Measurements from ENCODE around the gene NLRC3.

Gene NLRC3

DNA sequence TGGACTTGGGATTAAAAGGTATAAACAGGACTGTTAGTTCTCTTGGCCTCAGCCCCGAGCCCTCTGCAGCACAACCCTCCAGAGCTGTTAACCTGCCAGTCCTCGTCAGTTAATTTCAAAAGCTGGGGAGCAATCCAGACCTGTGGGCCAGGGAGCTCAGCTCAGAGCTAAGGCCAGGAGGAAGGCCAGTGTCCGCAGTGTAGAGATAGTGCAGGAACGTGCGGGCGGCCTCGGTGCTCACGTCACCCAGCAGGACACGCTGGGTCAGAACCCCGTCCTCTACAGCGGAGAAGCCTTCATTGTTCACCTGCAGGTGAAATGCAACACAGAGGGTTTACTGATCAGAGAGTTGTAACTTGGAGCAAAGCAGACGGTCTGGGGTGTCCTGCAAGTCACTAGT, 15.4 kb upstream of the NLRC3 start:
- no peak overlapping the region for H3K27ac Mint-ChIP-seq
- no peak overlapping the region for H3K4me3 Mint-ChIP-seq
- peaks cover 4% of the 10 kb centered on the region for H3K4me1 Mint-ChIP-seq (ENCODE audit: low read depth)
- no peak for DNase-seq (ENCODE audit: low spot score)
- peaks cover 34% of the 10 kb centered on the region for H3K36me3 Mint-ChIP-seq (ENCODE audit: low read depth)
- no peaks in the 10 kb centered on the region for H3K9me3 Mint-ChIP-seq
- no peaks in the 10 kb centered on the region for H3K27me3 Mint-ChIP-seq (ENCODE audit: low read depth)

DNA sequence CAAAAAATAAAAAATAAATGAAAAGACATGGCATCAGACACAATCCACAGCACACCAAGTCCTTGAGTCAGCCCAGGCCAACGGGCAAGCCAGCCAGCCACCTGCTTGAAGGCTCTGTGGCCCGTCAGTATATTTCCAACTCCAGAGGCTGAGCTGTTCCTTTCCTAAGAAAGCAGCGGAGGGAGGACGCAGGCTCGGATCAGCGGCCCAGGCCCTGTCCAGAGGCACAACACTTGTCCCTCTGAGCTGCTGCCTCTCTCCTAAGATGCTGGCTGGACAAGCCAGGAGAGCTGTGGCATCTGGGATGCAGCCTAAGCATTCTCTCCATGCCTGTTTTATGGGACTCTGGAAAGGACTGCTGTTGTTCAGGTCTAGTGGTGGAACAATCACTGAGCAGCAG, 14.8 kb upstream of the NLRC3 start:
- H3K27ac Mint-ChIP-seq = no peak overlapping the region
- no peaks in the 10 kb centered on the region for H3K9me3 Mint-ChIP-seq
- no peak overlapping the region for H3K4me3 Mint-ChIP-seq
- no peaks in the 10 kb centered on the region for H3K27me3 Mint-ChIP-seq (ENCODE audit: low read depth)
- DNase-seq (ENCODE audit: low spot score) = no peak
- peaks cover 4% of the 10 kb centered on the region for H3K4me1 Mint-ChIP-seq (ENCODE audit: low read depth)
- peaks cover 34% of the 10 kb centered on the region for H3K36me3 Mint-ChIP-seq (ENCODE audit: low read depth)

DNA sequence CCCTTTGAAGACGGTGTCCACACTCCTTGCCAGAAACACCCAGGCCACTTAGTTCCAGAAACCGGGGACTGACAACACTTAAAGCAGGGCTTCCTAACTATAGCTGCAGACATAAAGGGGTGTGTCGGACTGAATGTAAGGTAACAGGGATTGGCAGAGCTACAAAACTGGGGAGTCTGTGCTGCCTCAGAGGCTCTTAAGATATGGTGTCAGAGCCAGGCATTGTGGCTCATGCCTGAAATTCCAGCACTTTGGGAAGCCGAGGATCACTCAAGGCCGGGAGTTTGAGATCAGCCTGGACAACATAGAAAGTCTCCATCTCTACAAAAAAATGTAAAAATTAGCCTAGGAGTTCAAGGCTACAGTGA, 14.2 kb upstream of the NLRC3 start:
- DNase-seq (ENCODE audit: low spot score) = no peak
- Mint-ChIP-seq H3K27me3 (ENCODE audit: low read depth) (no peaks in the 10 kb centered on the region), H3K36me3 (ENCODE audit: low read depth) (peaks cover 34% of the 10 kb centered on the region), H3K4me1 (ENCODE audit: low read depth) (peaks cover 4% of the 10 kb centered on the region), H3K9me3 (no peaks in the 10 kb centered on the region), H3K27ac (no peak overlapping the region), H3K4me3 (no peak overlapping the region)

DNA sequence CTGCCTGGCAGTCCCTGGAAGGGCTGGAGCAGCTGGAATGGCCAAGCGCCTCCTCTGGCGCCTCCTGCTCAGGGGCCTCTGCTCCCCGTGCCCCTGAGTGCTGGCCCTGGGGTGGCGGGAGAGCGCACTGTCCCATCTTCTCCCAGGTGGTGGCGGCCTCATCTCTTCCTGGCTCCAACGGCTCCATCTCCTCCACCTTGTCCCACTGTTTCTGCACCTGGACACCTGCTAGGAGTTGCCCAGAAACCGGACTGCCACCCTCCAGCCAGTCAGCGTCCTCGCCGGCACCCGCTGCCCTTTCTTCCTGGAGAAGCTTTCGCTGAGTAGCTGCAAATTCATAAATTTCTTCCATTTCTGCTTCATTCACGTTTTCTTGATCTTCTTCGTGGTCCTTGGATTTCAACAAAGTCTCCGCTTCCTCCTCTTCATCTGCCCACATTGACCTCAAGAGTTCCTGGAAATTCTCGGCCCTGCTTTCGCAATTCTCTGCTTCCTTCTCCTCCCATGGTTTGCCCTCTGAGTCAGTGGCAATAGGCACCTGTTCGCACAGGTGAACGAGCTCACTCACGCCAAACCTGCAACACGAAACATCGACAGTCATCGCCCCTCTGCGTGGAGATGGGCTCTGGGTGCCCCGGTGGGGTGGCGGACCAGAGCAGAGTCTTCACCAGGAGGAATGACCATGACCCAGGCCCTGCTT, 13.7 kb upstream of the NLRC3 start:
- Mint-ChIP-seq H3K4me1 (ENCODE audit: low read depth) (peaks cover 5% of the 10 kb centered on the region), H3K27me3 (ENCODE audit: low read depth) (no peaks in the 10 kb centered on the region), H3K4me3 (no peak overlapping the region), H3K36me3 (ENCODE audit: low read depth) (peaks cover 37% of the 10 kb centered on the region), H3K27ac (peak overlapping the region; percentile 18), H3K9me3 (no peaks in the 10 kb centered on the region)
- DNase-seq (ENCODE audit: low spot score) = no peak

DNA sequence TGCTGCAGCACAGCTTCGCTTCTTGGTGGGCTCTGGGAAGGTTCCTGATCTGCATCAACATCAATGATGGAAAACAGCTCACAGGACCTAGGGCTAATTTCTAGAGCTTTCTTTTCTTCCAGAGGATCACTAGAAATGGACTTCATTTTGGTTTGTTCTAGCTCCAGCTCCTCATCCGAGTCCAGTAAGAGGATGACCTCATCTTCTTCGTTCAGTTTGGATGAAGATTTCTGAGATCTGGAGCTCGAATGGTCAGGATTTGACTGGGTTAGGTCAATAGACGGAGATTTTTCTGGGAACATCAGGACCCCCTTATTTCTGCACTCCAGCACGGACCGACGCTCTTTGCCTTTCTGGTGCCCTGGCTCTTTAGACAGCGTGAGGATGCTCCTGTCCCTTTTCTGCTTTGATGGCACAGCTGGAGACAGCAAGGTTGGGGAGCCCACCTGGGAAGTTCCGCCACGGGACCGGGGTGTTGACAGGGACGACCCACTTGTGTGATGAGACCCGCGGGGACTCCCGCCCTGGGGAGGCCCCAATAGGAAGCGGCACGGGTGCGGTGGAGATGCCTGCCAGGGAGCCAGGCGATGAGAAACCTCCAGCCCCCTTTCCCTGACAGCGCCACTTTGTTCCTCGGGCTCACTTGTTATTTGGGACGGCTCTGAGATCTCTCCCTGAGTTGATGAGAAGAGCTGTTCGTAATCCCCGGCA, 12.9 kb upstream of the NLRC3 start:
- Mint-ChIP-seq H3K4me3 (no peak overlapping the region), H3K27me3 (ENCODE audit: low read depth) (no peaks in the 10 kb centered on the region), H3K27ac (no peak overlapping the region), H3K4me1 (ENCODE audit: low read depth) (peaks cover 7% of the 10 kb centered on the region), H3K9me3 (no peaks in the 10 kb centered on the region), H3K36me3 (ENCODE audit: low read depth) (peaks cover 32% of the 10 kb centered on the region)
- DNase-seq (ENCODE audit: low spot score) = no peak

DNA sequence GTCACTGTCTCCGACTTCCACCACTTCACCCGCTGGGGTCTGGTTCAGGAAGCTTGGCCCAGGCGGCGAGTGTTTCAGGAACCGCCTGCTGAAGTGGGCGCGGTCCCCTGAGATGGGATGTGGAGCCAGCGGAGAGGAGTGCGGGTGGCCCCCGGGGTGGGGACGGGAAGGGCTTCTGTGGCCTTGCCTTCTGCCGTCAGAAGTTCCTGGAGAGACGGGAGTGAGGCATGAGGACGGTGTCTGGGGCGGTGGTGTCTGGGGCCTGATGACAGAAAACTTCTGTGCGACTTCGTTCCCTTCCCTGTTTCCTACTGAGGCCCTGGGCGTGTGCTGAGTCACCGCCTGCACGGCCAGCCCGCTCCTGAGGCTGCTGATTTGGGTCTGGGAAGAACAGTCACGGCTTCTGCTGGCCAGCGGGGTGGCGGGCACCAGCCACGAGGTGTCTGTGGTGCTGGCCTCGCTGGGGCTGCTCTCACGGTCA, 12.3 kb upstream of the NLRC3 start:
- no peak for DNase-seq (ENCODE audit: low spot score)
- H3K36me3 Mint-ChIP-seq (ENCODE audit: low read depth) = peaks cover 35% of the 10 kb centered on the region
- H3K27me3 Mint-ChIP-seq (ENCODE audit: low read depth) = no peaks in the 10 kb centered on the region
- peaks cover 7% of the 10 kb centered on the region for H3K4me1 Mint-ChIP-seq (ENCODE audit: low read depth)
- no peak overlapping the region for H3K4me3 Mint-ChIP-seq
- H3K9me3 Mint-ChIP-seq = no peaks in the 10 kb centered on the region
- no peak overlapping the region for H3K27ac Mint-ChIP-seq

DNA sequence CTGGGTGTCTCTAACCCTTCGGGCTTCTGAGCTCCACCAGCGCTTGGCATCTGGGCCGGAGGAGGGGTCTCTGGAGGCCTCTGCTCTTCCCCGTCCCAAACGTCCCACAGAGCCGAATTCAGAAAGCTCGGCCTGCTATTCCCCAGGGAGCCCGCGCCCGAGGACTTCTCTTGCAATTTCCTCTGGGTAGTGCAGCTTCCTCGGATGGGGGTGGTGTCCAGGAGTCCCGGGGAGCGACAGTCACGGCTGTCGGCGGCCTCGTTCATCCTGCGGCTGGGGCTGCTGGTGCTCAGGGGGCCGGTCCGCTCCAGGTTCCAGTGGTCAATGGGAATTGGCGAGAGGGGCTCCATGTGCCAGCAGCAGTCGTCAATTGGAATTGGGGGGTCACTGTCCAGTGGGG, 11.8 kb upstream of the NLRC3 start:
- H3K4me3 Mint-ChIP-seq = no peak overlapping the region
- DNase-seq (ENCODE audit: low spot score) = no peak
- peaks cover 38% of the 10 kb centered on the region for H3K36me3 Mint-ChIP-seq (ENCODE audit: low read depth)
- peaks cover 7% of the 10 kb centered on the region for H3K4me1 Mint-ChIP-seq (ENCODE audit: low read depth)
- H3K27ac Mint-ChIP-seq = no peak overlapping the region
- no peaks in the 10 kb centered on the region for H3K27me3 Mint-ChIP-seq (ENCODE audit: low read depth)
- no peaks in the 10 kb centered on the region for H3K9me3 Mint-ChIP-seq

DNA sequence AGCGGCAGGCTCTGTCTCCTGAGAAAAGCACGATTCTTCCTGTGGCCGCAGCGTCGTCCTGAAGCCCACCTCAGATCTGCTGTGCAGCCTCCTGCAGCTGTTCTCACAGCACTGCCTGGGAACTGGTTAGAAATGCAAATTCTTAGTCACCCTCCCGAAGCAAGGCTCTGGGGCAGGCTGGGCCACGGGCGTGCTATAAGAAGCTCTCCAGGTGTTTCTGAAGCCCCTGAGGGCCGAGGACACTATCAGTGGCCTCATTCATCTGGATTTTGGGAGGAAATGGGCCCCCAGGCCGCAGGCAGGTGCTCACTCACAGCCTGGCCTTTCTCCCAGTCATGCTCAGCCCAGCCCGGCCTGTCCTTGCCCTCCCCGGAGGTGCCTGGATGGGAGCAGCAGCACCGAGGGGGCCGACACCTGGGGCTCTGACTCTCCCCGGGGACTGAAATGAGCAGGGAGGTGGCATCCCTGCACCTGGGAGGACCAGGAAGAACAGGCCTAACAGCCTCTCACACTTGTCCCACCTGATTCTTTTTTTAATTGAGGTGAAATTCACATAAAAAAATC, 10.4 kb upstream of the NLRC3 start:
- Mint-ChIP-seq H3K36me3 (ENCODE audit: low read depth) (peaks cover 45% of the 10 kb centered on the region), H3K27ac (no peak overlapping the region), H3K27me3 (ENCODE audit: low read depth) (no peaks in the 10 kb centered on the region), H3K4me1 (ENCODE audit: low read depth) (peaks cover 7% of the 10 kb centered on the region), H3K4me3 (no peak overlapping the region), H3K9me3 (no peaks in the 10 kb centered on the region)
- DNase-seq (ENCODE audit: low spot score) = no peak

DNA sequence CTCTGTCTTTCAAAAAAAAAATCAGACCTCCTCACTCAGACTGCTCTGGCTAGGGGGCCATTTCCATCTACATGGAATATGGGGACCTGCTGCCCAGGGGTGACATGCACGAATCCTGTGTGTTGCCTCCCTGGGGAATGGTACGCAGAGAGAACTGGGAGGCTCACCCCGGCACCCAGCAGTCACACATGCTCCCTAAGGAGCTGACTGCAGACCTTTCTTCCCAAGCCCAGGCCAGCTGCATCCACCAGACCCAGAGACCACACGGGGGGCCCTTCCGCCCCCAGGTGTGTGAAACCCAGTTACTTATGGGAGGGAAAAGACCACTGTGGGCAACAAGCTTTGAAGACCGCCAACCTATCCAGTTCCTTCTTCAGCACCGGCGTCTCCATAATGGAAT, 7.2 kb upstream of the NLRC3 start:
- peaks cover 15% of the 10 kb centered on the region for H3K4me1 Mint-ChIP-seq (ENCODE audit: low read depth)
- H3K36me3 Mint-ChIP-seq (ENCODE audit: low read depth) = peaks cover 32% of the 10 kb centered on the region
- no peaks in the 10 kb centered on the region for H3K27me3 Mint-ChIP-seq (ENCODE audit: low read depth)
- H3K9me3 Mint-ChIP-seq = no peaks in the 10 kb centered on the region
- DNase-seq (ENCODE audit: low spot score) = no peak
- H3K4me3 Mint-ChIP-seq = no peak overlapping the region
- H3K27ac Mint-ChIP-seq = no peak overlapping the region

DNA sequence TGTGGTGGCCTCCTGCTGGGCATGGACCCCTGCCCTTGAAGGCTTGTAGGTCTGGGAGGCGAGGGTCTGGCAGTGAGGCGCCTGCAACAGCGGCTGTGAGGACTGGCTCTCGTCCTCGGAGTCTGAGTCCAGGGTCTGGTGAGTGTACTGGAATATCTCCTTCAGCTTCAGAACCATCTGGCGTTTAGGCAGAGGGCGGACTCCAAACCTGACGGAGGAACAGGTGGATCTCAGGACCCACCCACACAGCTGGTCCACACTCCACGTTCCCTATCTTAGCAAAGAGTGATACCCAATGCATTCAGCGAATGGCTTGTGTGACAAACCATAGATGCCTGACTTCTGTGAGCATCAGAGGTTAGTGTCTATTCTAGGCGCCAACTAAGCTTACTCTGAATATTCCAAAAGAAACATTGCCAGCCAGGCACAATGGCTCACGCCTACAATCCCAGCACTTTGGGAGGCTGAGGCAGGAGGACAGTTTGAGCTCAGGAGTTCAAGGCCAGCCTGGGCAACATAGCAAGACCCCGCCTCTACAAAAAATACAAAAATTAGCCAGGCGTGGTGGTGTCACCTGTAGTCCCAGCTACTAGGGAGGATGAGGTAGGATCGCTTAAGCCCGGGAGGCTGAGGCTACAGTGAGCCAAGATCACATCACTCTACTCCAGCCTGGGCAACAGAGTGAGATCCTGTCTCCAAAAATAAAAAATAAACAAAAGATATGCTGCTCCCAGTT, 6.3 kb upstream of the NLRC3 start:
- no peak overlapping the region for H3K27ac Mint-ChIP-seq
- peaks cover 30% of the 10 kb centered on the region for H3K36me3 Mint-ChIP-seq (ENCODE audit: low read depth)

DNA sequence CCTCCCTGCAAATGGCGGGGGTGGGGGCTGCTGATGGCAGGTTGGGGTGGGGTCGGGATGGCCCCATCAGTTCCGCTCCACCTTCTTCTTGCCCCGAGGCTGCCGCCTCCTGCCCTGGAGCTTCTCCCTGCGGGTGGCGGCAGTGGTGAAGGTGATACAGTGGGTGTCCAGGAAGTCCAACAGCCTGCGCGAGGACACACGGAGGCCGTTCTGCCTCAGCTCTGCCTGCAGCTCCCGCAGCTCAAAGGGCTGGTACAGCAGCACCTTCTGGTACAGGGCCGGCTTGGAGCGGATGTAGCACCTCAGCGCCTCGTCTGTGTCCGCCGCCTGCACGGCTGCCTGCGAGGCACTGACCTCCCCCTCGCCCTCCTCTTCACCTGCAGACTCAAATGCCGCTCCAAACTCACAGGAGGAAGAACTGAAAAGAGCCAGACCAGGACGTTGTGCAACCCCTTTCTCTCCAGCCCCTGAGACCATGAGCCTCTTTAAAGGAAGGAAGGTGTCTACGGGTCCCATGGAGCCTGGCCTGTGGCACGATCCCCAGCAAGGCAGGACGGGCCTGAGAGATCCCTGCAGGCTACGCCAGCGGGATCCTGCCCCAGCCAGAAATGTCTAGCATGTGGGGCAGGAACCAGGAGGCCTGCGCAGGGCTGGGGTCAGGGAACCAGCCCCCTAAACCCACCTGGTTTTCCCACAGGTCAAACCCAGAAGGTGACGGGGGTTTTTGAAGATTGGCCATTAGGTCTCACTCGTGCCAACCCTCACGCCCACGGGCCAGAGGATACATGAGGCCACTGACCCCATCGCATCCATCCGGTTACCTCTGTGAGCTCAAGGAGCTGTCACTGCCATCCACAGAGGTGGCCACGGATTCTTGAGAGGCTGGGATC, 5.3 kb upstream of the NLRC3 start:
- peaks cover 26% of the 10 kb centered on the region for H3K4me1 Mint-ChIP-seq (ENCODE audit: low read depth)

More for the DNA sequence above, 6.3 kb upstream of the NLRC3 start:
- Mint-ChIP-seq H3K27me3 (ENCODE audit: low read depth) (no peaks in the 10 kb centered on the region), H3K9me3 (no peaks in the 10 kb centered on the region), H3K4me3 (no peak overlapping the region), H3K4me1 (ENCODE audit: low read depth) (peaks cover 20% of the 10 kb centered on the region)
- no peak for DNase-seq (ENCODE audit: low spot score)

DNA sequence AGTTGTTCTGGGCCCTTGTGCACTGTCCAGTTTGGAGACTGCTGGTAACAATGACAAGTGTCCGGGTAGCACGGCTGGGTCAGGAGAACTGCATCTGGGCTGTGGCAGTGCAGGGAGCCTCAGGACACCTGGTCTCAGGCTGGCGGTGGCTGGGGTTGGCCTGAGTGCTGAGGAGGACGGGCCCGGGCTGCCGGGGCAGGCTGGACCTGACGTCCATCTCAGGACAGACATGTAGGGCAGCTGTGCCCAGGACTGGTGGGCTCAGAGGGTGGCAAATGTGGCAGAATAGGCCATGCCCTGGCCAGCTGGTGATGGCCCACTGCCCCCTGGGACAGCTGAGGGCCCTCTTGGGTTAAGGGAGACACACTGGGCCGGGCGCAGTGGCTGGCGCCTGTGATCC, 4.2 kb upstream of the NLRC3 start:
- peaks cover 34% of the 10 kb centered on the region for H3K36me3 Mint-ChIP-seq (ENCODE audit: low read depth)
- H3K4me1 Mint-ChIP-seq (ENCODE audit: low read depth) = peaks cover 30% of the 10 kb centered on the region
- H3K9me3 Mint-ChIP-seq = no peaks in the 10 kb centered on the region
- no peak for DNase-seq (ENCODE audit: low spot score)
- H3K27ac Mint-ChIP-seq = no peak overlapping the region
- H3K4me3 Mint-ChIP-seq = no peak overlapping the region
- no peaks in the 10 kb centered on the region for H3K27me3 Mint-ChIP-seq (ENCODE audit: low read depth)

More for the DNA sequence above, 5.3 kb upstream of the NLRC3 start:
- peaks cover 26% of the 10 kb centered on the region for H3K36me3 Mint-ChIP-seq (ENCODE audit: low read depth)
- H3K27me3 Mint-ChIP-seq (ENCODE audit: low read depth) = no peaks in the 10 kb centered on the region
- H3K27ac Mint-ChIP-seq = no peak overlapping the region
- DNase-seq (ENCODE audit: low spot score) = no peak
- no peaks in the 10 kb centered on the region for H3K9me3 Mint-ChIP-seq
- H3K4me3 Mint-ChIP-seq = no peak overlapping the region

DNA sequence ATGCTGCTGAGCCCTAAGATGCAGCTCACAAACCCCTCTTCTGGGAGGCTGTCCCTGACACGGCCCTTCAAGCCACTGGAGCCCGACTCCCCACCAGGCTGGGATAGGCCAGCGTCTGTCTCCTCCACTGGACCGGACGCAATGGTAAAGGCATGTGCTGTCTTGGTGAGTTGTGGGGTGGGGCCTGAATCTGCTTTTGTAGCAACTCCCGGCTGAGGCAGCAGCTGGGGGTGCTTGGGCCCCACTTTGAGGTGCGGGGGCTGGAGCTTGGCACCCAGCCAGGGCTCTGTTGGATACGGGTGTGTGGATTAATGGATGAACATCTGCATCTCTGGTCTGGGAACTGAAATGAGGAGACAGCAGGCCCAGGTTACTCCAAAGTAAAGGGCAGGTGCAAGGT, 3.5 kb upstream of the NLRC3 start:
- peaks cover 33% of the 10 kb centered on the region for H3K36me3 Mint-ChIP-seq (ENCODE audit: low read depth)
- H3K4me3 Mint-ChIP-seq = peak overlapping the region; percentile 36
- no peaks in the 10 kb centered on the region for H3K9me3 Mint-ChIP-seq
- peak overlapping the region; percentile 98 for H3K27ac Mint-ChIP-seq
- peaks cover 29% of the 10 kb centered on the region for H3K4me1 Mint-ChIP-seq (ENCODE audit: low read depth)
- no peaks in the 10 kb centered on the region for H3K27me3 Mint-ChIP-seq (ENCODE audit: low read depth)
- no peak for DNase-seq (ENCODE audit: low spot score)
